GM23338 (cell line): Measurements from ENCODE around the gene PGAP6.
"Not testable (repeated sequence)": the region's sequence is repeated elsewhere in the genome, so short reads cannot be mapped to it uniquely, and the experiment has no call there.

Experiments
- CREB1 ChIP-seq: fragments of 250-450 bp; sonication (Bioruptor Pico); IDR thresholded peaks from 2 replicates; pipeline ENCODE4 v1.5.0; 2020; ENCODE audit warnings: low read depth, mild to moderate bottlenecking, moderate library complexity
- CTCF ChIP-seq, 2 experiments: fragments of 200-600 bp in 1 of 2; sonication (generic) in 1 of 2; conservative IDR thresholded peaks; 2 replicates each; pipeline versions ENCODE4 v1.5.1 to v1.6.1; 2016 to 2017; ENCODE audit warnings: antibody characterized with exemption in 2 of 2, low read depth in 2 of 2, mild to moderate bottlenecking in 2 of 2, moderate library complexity in 1 of 2
- ETS1 ChIP-seq: IDR thresholded peaks from 2 replicates; pipeline ENCODE4 v1.6.1; 2016; ENCODE audit warnings: antibody characterized with exemption
- EZH2 ChIP-seq: fragments of 200-600 bp; sonication (generic); IDR thresholded peaks from one replicate; pipeline ENCODE4 v1.8.0; 2017; ENCODE audit warnings: antibody characterized with exemption, mild to moderate bottlenecking, low read depth; ENCODE audit not compliant: unreplicated experiment
- EZH2phosphoT487 ChIP-seq: fragments of 200-600 bp; sonication (generic); IDR thresholded peaks from one replicate; pipeline ENCODE4 v1.8.1; 2018; ENCODE audit warnings: antibody characterized with exemption; ENCODE audit not compliant: unreplicated experiment
- POLR2AphosphoS5 ChIP-seq: IDR thresholded peaks from 2 replicates; pipeline ENCODE4 v1.6.1; 2016; ENCODE audit warnings: antibody characterized with exemption, low read depth
- REST ChIP-seq: IDR thresholded peaks from one replicate; pipeline ENCODE4 v1.6.1; 2018; ENCODE audit warnings: antibody characterized with exemption; ENCODE audit not compliant: unreplicated experiment
- ZNF114 ChIP-seq: fragments of 250-450 bp; sonication (Bioruptor Pico); IDR thresholded peaks from 2 replicates; pipeline ENCODE4 v1.5.0; 2020; ENCODE audit warnings: mild to moderate bottlenecking, moderate library complexity
- ZNF331 ChIP-seq: fragments of 250-450 bp; sonication (Bioruptor Pico); IDR thresholded peaks from 2 replicates; pipeline ENCODE4 v1.5.0; 2020; ENCODE audit warnings: low read depth, mild to moderate bottlenecking, moderate library complexity

GRCh38 chr16:331181-331814 is 50.5 kb downstream of the PGAP6 start:
- TF ChIP-seq EZH2; ZNF331; EZH2phosphoT487; CTCF (conservative IDR thresholded peaks at IDR 0.05; ENCODE audit: low read depth in 2 of 2); CREB1 (CRISPR knock-in tag); ETS1; REST; POLR2AphosphoS5; ZNF114 (CRISPR knock-in tag): not testable (repeated sequence)
